GM19467 (cell line): ENCODE data around the gene TMEM215.
"Not testable (repeated sequence)": the region's sequence is repeated elsewhere in the genome, so short reads cannot be mapped to it uniquely, and the experiment has no call there.

Experiments
- ATAC-seq: cut with Tn5 transposase; IDR thresholded peaks from one replicate; pipeline ENCODE4 v1.9.1; 2021; ENCODE audit warnings: mild to moderate bottlenecking, moderate library complexity; ENCODE audit not compliant: unreplicated experiment

Gene TMEM215, protein sequence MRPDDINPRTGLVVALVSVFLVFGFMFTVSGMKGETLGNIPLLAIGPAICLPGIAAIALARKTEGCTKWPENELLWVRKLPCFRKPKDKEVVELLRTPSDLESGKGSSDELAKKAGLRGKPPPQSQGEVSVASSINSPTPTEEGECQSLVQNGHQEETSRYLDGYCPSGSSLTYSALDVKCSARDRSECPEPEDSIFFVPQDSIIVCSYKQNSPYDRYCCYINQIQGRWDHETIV

DNA sequence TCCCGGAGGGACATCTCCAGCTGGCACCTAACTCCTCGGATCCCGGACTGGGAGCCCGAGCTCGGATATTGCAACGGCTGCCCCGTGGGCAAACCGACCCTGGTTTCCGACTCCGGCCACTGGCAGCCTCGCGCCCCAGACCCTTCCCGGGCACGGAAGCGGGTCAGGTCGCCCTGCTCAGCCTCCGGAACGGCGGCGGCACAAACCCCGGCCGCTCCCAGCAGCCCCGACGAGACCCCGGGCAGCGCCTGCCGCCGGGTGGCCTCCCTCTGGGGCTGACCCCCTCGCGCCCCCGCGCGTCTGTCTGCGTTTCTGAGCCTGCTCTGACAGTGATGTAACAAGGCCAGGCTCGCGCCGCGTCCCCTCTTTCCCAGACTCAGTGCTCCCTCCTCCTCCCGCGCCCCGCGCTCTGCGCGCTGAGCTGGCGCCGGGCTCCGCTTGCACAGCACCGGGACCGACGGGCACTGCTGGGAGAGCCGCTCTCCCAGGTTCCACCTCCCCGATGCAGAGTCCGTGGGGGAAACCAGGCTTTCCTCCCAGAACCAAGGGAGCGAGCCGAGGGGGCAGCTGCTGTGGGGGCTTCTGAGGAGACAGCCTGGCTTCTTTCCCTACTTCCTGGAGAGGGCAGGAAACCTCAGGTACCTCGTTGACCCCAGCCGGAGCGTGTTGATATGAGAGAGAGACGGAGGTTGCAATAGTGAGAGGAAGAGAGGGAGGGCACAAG lies at the start of gene TMEM215:
TSS of gene TMEM215 (plus strand) at position 373 of the 724 bp plus-strand sequence. CDS start 644 bp downstream, outside the sequence.
- no peak for ATAC-seq

DNA sequence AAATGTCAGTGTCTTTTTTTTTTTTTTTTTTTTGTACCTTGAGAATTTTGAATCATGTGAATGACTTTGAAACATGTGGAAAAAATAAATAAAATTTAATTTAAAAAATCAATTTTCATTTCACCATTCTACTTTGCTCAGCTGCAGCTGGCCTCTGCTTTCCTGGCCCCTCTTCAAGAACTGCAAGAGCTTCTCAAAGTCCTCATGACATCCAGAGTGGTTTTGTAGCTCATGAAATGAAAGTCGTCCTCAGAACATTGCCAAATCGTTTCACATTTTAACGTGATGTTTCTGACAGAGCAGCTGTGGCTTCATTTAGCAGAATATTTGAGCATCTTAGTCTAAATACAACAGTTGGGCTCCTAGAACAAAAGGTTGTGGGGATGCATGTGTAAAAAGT lies 47.9 kb upstream of the TMEM215 start:
- no peak for ATAC-seq

DNA sequence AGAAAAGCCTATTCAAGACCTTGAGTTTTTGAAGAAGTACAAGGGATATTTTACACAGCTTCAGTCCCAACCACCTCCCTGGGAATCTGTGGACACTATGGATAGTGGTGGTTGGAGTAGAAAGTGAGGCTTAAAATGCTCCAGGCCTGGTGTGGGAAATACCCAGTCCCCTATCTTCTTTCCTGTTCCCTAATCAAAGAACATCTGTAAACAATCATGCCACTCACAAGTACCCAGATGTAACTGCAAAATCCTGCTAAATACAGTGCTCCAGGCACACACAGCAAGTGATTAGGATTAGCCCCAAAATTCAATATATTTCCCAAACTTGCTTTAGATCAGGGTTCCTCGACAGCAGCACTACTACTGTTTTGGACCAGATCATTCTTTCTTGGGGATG lies 46.0 kb upstream of the TMEM215 start:
- no peak for ATAC-seq

DNA sequence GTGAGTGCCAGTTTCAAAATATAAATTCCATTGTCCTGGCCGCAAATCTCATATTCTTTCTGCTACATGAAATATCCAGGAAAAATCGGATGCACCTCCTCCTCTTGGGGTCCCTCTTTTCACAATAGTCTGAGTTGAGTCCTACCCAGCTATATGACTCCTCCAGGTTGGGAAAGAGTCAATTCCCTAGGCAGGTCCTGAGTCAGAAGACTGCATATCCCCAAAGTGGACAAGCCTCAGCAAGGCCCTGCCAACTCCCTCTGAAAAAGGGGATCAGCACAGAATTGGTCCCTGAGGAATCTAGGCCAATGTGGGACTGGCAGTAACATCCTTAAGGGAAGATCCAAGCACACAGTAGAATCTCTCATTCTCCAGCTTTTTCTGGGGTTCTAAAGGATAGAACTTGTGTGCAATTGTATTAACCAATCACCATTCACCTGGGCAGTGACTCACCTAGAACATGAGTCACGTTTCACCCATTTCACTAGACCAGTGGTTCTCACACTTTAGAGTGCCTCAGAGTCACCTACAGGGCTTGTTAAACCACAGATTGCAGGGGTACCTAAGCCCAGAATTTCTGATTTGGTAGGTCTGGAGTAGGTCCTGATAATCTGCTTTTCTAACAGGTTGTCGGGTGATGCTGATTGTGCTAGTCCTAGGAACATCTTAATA lies 44.7 kb upstream of the TMEM215 start:
- ATAC-seq = no peak

DNA sequence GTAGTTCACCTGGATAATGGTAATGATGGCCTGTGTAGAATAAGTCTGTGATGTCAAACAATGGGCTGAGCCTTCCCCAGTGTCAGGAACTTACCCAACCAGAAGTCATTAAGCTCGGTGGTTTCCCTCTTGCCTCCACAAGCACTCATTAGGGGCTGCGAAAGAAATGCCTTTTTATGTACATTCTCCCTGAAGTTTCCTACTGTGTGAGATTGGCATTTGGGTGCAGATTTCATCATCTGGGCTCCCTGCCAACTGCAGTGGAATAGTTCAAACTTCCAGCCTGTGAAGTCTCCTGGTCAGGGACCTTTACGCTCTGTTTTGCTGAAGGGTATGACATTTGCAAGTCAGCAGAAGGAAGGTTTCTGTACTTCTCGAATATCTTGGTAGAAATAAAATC lies 41.6 kb upstream of the TMEM215 start:
- no peak for ATAC-seq

DNA sequence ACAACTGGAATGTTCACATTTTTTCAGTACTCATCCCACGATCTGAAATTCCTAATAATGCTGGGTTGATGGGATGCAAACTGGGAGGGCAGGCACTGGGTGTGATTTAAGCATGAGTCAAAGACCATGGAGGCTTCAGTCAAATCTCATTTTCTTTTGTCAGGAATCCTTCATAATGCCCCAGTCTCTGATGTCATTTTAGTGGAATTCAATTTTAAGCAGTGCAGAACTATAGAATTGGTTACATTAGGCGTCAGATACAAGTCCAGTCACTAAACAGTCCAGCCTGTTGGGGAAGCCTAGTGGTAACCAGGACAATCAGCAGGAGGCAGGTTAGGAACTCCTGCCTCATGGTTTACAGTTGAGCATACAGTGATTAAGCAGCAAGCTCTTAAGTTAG lies 41.0 kb upstream of the TMEM215 start:
- ATAC-seq = no peak

DNA sequence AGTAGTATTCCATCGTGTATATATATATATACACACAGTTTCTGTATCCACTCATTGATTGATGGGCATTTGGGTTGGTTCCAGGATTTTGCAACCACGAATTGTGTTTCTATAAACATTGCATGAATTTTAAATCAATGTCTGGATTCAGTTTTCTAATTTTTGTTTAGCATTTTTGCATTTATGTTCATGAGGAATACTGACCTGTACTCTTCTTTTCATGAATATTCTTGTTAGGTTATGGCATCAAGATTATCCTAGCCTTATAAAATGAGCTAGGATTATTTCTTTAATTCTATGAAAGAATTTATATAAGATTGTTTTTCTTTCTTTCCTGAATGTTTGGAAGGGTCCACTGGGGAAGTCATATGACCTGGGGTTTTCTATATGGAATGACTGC lies 35.3 kb upstream of the TMEM215 start:
- ATAC-seq = no peak

DNA sequence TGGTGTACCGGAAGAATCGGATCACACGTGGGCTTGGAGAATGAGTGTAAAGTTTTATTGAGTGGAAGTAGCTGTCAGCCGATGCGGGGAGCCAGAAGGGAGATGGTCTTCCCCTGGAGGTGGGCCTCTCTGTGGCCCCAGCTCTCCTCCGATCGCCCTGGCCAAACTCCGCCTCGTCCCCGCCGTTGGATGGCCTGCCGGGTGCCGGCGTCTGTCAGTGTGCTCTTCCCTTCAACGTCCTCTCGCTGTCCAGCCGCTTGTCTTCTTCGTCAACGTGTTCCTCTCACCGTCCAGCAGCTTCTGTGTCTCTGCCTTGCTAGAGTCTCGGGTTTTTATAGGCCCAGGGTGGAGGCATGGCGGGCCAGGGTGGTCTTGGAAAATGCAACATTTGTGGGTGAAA lies 27.6 kb upstream of the TMEM215 start:
- ATAC-seq = no peak

DNA sequence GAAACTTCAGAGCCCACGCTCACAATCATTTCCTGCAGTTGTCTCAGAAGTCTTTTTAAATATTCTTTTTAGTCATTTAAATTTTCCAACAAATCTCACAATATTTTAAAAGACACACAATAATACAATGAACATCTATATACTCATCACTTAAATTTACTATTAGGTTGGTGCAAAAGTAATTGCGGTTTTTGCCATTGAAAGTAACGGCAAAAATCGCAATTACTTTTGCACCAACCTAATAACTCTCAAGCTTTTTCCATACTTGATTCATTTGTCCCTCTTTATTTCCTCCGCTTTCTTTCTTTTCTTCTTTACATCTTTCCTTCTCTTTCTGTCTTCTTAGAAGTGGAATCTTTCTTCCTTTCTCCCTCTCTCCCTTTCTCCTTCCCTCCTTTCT lies 19.2 kb upstream of the TMEM215 start:
- ATAC-seq = no peak

DNA sequence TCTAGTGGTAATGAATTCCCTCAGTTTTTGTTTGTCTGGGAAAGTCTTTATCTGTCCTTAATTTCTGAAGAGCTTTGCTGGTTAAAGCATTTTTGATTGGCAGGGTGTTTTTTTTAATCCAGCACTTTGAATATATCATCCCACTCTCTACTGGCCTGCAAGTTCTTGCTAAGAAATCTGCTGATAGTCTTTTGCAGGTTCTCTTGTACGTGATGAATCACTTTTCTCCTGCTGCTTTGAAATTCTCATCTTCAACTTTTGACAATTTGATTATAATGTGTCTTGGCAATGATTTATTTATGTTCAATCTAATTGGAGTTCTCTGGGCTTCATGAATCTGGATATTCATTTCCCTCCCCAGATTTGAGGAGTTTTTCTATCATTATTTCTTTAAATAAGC lies 8.1 kb upstream of the TMEM215 start:
- no peak for ATAC-seq

DNA sequence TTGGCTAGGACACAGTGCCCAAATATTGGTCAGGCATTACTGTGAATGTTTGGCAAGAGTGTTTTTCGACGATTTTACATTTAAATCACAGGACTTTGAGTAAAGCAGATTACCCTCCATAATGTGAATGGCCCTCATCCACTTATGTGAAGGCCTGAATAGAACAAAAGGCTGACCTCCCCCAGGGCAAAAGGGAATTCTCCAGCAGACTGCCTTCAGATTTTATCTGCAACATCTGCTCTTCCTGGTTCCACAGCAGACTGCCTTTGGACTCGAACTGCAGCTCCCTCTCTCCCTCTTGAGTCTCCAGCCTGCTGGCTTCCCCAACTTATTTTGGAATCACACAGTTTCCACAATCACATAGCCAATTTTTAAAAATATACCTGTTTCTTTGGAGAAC lies 7.1 kb upstream of the TMEM215 start:
- no peak for ATAC-seq

DNA sequence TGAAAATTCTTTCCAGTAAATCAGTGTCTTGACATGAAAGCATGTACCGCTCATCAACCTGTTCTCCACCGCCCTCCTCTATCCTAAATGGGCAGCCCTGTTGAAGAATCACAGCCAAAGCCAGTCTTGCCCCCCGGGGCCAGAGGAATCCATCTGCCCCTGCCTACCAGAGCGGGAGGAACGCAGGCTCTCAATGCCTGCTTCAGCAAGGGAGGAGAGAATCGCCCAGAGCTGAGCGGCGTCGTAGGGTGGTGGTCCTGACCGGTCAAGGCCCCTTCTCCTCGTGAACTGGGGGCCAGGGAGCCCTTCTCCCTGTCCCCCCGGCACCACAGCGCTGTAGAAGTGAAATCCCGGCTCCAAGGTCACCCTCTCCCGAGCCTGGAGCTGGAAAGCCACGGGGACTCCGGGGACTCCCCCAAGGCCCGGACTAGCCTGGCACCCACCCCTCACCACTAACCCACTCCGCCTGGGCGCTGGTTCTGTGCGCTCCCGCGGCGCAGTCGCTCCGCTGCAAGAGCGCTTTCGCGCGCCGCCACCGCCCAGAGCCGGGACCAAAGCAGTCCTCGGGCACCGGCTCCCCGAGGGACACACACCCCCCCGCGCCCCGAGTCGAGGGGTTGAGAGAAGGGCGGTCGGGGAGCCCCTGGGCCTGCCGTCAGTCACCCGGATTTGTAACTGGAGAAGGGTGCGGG lies 718 bp upstream of the TMEM215 start:
- ATAC-seq = no peak

DNA sequence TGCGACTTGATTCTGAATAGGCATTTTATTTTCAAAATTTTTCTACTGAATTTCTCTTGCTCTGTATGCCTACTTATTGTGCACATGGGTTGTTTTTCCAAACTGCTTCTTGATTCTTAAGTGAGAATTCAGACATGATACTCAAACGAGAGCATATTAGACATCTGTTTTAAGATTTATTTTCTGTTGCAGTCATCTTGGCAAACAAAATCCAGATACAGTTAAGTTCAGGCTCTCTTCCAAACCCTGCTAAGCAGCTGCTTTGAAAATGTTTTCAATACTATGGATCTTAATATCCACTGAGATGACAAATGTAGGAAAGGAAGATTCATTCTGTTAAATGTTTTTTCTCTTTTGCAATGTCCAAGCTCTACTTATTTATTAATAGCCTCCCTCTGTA lies 4.5 kb downstream of the TMEM215 start:
- ATAC-seq = no peak

DNA sequence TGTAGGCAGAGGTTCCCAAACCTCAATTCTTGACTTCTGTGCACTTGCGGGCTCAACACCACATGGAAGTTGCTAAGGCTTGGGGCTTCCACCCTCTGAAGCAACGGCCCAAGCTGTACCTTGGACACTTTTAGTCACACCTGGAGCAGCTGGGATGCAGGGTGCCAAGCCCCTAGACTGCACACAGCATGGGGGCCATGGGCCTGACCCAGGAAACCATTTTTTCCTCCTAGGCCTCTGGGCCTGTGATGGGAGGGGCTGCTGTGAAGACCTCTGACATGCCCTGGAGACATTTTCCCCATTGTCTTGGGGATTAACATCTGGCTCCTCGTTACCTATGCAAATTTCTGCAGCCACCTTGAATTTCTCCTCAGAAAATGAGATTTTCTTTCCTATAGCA lies 12.7 kb downstream of the TMEM215 start:
- ATAC-seq = not testable (repeated sequence)

DNA sequence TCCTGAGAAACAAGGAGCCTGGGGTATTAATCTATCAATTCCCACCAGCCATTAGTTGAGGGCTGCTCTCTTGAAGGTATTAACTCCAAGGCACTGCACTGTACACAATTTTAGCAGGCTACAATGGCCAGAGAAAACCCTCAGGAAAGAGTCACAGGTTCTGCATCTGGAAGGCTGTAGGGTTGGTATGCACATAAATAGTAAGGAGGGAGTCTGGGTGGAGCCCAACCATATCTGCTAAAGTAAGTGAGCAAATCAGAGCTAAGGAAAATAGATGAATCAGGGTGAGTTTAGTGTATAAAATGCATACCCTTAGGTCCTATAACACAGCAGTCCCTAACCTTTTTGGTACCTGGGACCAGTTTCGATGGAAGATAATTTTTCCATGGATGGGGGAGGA lies 18.2 kb downstream of the TMEM215 start:
- no peak for ATAC-seq

DNA sequence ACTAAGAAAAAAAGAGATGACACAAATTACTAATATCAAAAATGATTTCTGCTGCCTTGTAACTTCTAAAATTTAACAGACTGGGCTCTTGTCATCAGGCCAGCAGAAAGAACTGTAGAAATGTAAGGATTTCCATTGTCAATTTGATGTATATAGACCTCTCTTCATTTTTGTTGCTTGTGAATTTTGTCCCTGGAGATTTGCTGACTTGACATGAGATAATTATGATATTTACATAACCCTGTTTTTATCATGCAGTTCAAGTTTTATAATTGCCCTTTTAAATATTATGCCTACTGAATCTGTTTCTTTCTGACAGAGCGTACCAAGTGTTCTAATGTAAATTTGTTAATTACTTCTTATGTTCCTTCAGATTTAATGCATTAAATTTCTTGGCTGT lies 23.9 kb downstream of the TMEM215 start:
- no peak for ATAC-seq

DNA sequence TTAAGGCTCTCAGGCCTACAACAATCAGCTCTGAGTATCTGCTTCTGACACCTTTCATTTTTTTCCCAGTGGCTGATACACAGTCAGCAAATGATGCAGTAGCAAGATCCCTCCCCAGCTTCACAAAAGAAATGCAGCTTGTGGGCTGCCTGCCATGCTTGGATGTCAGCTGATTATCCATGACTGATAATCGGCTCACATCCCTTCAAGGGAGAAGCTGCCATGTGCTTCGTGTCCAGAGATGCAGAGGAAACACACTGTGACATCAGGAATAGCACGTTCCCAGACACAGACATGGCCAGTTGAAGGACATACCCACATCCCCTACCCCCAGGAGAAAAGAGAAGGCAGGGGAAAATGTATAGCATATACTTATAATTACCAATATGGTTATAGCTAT lies 27.9 kb downstream of the TMEM215 start:
- ATAC-seq = no peak

DNA sequence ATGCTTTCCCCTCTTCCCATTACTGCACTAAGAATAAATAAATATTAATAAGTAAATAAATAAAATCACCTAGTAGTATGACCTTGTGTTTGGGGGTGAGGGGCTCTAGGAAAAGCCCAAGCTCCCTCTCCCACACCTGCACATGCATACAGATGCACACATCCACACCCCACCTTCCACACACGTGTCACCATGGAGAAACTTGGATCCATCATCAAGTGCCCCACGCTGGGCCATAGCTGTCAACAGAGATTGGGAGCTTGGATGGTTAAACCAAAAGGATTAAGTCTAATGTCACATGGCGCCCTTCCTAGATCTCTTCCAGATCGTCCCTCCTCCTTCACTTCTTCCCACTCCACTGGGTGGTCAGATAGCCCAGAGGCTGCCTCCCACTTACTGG lies 37.0 kb downstream of the TMEM215 start:
- ATAC-seq = no peak

DNA sequence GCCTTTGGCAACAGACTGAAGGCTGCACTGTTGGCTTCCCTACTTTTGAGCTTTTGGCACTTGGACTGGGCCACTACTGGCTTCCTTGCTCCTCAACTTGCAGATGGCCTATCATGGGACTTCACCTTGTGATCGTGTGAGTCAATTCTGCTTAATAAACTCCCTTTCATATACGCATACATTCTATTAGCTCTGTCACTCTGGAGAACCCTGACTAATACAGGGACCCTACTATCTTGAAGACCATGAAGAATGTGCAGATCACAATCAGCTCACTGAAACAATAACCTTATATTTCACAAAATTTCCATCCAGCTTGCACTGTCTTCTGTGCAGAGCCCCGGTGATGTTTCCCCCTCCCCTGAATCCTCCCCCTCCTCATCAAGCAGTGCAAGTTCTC lies 39.8 kb downstream of the TMEM215 start:
- no peak for ATAC-seq

DNA sequence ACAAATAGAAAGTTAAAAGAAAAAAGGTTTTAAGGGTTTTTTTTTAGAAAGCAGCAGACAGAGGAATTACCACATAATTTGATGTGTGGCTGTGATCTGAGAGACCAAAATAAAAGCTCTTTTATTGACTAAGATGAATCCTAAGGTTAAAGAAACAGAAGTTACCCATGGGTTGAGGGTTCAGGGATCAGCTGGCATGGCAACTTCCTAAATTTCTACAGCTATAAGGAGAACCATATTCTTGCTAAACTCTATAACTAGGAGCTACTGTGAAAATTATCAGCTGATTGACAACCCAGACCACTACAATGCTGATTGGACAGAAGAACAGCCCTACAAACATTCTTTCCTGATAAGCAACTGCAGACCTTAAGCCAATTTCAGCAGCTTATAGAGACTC lies 40.2 kb downstream of the TMEM215 start:
- ATAC-seq = no peak

DNA sequence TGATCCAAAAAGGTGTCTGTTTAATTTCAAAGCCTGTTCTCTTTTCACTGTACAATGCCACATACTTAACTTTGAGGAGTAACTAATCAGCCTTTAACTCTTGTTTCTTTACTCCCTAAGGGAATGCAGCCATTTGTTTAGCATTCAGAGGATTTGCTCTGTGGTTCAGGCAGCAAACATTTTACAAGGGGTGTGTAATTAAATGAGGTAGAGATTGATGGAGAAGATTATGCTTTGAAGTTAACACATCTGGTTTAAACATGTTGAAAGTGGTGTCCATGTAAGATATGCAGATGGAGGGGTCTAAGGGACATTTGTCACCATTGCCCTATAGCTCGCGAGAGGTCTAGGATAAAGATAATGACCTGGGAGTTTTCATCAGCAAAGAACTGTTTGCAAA lies 41.9 kb downstream of the TMEM215 start:
- ATAC-seq = no peak

DNA sequence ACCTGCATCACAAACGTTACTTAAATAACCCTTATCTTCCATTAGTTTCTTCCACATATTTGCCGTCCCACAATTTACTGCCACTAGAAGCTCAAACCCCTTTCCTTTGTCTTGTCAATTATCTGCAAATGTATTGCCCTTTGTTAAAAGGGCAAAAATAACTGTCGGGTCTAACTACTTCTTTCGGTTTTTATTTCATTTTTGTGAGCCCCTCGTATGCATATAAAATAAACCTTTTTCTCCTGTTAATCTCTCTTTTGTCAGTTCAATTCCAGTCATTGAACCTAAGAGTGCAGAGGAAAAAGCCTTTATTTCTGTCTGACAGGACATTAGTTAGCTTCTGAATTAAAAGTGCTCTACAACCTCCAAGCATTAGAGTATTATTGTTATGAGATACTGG lies 45.5 kb downstream of the TMEM215 start:
- ATAC-seq = no peak
